HuH-7.5 (cell line): Measurements from ENCODE around the gene TEAD4.

Experiments
- DNase-seq: peaks from one replicate; pipeline ENCODE4 v3.0.0; 2011; ENCODE audit warnings: low spot score

Gene TEAD4

GRCh38 chr12:2959192-2959504, at the start of gene TEAD4:
TSS of gene TEAD4 (plus strand) at chr12:2959397.
- DNase-seq, result peak; percentile 97

GRCh38 chr12:2912216-2912575, 47.0 kb upstream of the TEAD4 start:
- no peak for DNase-seq

GRCh38 chr12:2919249-2919648, 39.9 kb upstream of the TEAD4 start:
- DNase-seq, result no peak

GRCh38 chr12:2922329-2922728, 36.9 kb upstream of the TEAD4 start:
- DNase-seq, result no peak

GRCh38 chr12:2923057-2923456, 36.1 kb upstream of the TEAD4 start:
- DNase-seq, result no peak

- no peak for DNase-seq
Observed at GRCh38 chr12:2924019-2924418, 35.2 kb upstream of the TEAD4 start.

- DNase-seq, result no peak
Observed at GRCh38 chr12:2925322-2925995, 33.7 kb upstream of the TEAD4 start.

GRCh38 chr12:2930865-2931264, 28.3 kb upstream of the TEAD4 start:
- DNase-seq, result no peak

GRCh38 chr12:2933586-2933985, 25.6 kb upstream of the TEAD4 start:
- no peak for DNase-seq

- DNase-seq, result no peak
Observed at GRCh38 chr12:2934371-2934770, 24.8 kb upstream of the TEAD4 start.

GRCh38 chr12:2936301-2936700, 22.9 kb upstream of the TEAD4 start:
- DNase-seq, result no peak

GRCh38 chr12:2937500-2937899, 21.7 kb upstream of the TEAD4 start:
- DNase-seq, result no peak

- DNase-seq, result no peak
Observed at GRCh38 chr12:2939191-2939590, 20.0 kb upstream of the TEAD4 start.

GRCh38 chr12:2940564-2940963, 18.6 kb upstream of the TEAD4 start:
- DNase-seq, result no peak

GRCh38 chr12:2941524-2941923, 17.7 kb upstream of the TEAD4 start:
- no peak for DNase-seq

- DNase-seq, result peak; percentile 56
Observed at GRCh38 chr12:2944401-2945047, 14.7 kb upstream of the TEAD4 start.

GRCh38 chr12:2949411-2949810, 9.8 kb upstream of the TEAD4 start:
- no peak for DNase-seq

GRCh38 chr12:2955888-2956287, 3.3 kb upstream of the TEAD4 start:
- DNase-seq, result no peak

GRCh38 chr12:2957816-2958431, 1.3 kb upstream of the TEAD4 start:
- no peak for DNase-seq

GRCh38 chr12:2958432-2959191, 585 bp upstream of the TEAD4 start:
- DNase-seq, result peak; percentile 92

GRCh38 chr12:2959505-2960389, 550 bp downstream of the TEAD4 start:
- DNase-seq, result peak; percentile 78

- no peak for DNase-seq
Observed at GRCh38 chr12:2960390-2960956, 1.3 kb downstream of the TEAD4 start.
